Measurements from ENCODE around the gene PEX26.

- no peak for TF ChIP-seq BRCA1 (IDR thresholded peaks at IDR 0.05)
- no peak for TF ChIP-seq BRCA1 (CRISPR knock-in tag; IDR thresholded peaks at IDR 0.05)
- TF ChIP-seq POLR2A (conservative IDR thresholded peaks at IDR 0.05), result no peak
Observed at GRCh38 chr22:18110194-18110953, 32.6 kb downstream of the PEX26 start, which contains the start of gene TUBA8.
